H9 (cell line): ENCODE results near the gene GALNT10. TPM values are rescaled to one million over a fixed set of nuclear protein-coding genes. Genes with fewer than 3 reads are reported as not detected.

Experiments used
- DNase-seq: peaks from one replicate; pipeline ENCODE4 v3.0.0-alpha.2; 2017
- H2AFZ ChIP-seq: one replicate; pipeline ENCODE4 v1.6.1; 2013; ENCODE audit warnings: mild to moderate bottlenecking, low read length, control low read depth, moderate library complexity
- H2AK5ac ChIP-seq: 2 replicates; pipeline ENCODE4 v1.6.1; 2013; ENCODE audit warnings: low read length, control low read depth, mixed read lengths; ENCODE audit not compliant: insufficient read length
- H2BK120ac ChIP-seq: one replicate; pipeline ENCODE4 v1.6.1; 2013; ENCODE audit warnings: low read depth, mild to moderate bottlenecking, low read length, control low read depth, inconsistent platforms; ENCODE audit not compliant: poor library complexity, severe bottlenecking
- H2BK12ac ChIP-seq: 2 replicates; pipeline ENCODE4 v1.6.1; 2013; ENCODE audit warnings: low read length, control low read depth, mixed read lengths, low read depth; ENCODE audit not compliant: insufficient read length
- H2BK15ac ChIP-seq: 2 replicates; pipeline ENCODE4 v1.6.1; 2013; ENCODE audit warnings: low read depth, low read length, control low read depth
- H2BK20ac ChIP-seq: one replicate; pipeline ENCODE4 v1.6.1; 2013; ENCODE audit warnings: low read depth, mild to moderate bottlenecking, low read length, control low read depth, inconsistent platforms; ENCODE audit not compliant: poor library complexity, severe bottlenecking
- H2BK5ac ChIP-seq: 2 replicates; pipeline ENCODE4 v1.6.1; 2013; ENCODE audit warnings: low read length, control low read depth, mixed read lengths; ENCODE audit not compliant: insufficient read length
- H3K14ac ChIP-seq: 2 replicates; pipeline ENCODE4 v1.6.1; 2013; ENCODE audit warnings: low read length, control low read depth; ENCODE audit not compliant: insufficient read depth
- H3K18ac ChIP-seq: 2 replicates; pipeline ENCODE4 v1.6.1; 2013; ENCODE audit warnings: low read depth, mild to moderate bottlenecking, mixed read lengths, low read length, control low read depth; ENCODE audit not compliant: insufficient read length
- H3K23ac ChIP-seq: 2 replicates; pipeline ENCODE4 v1.6.1; 2013; ENCODE audit warnings: low read length, control low read depth, mixed read lengths, low read depth; ENCODE audit not compliant: insufficient read length
- H3K23me2 ChIP-seq: 2 replicates; pipeline ENCODE4 v1.6.1; 2013; ENCODE audit warnings: low read depth, mild to moderate bottlenecking, mixed read lengths, low read length, control low read depth; ENCODE audit not compliant: insufficient read length, poor library complexity, severe bottlenecking
- H3K27ac ChIP-seq: 2 replicates; pipeline ENCODE4 v1.5.1; 2013; ENCODE audit warnings: low read length, control low read depth, mixed read lengths, low read depth; ENCODE audit not compliant: insufficient read length
- H3K27me3 ChIP-seq: 2 replicates; pipeline ENCODE4 v1.6.1; 2013; ENCODE audit warnings: low read length, control low read depth, inconsistent platforms; ENCODE audit not compliant: insufficient read depth
- H3K4ac ChIP-seq: 2 replicates; pipeline ENCODE4 v1.6.1; 2013; ENCODE audit warnings: low read depth, mild to moderate bottlenecking, control low read depth, inconsistent platforms, low read length, moderate library complexity
- H3K4me1 ChIP-seq: 2 replicates; pipeline ENCODE4 v1.6.1; 2013; ENCODE audit warnings: low read length, control low read depth, inconsistent platforms; ENCODE audit not compliant: insufficient read depth
- H3K4me2 ChIP-seq: 2 replicates; pipeline ENCODE4 v1.6.1; 2013; ENCODE audit warnings: low read length, control low read depth, mixed read lengths; ENCODE audit not compliant: insufficient read length, insufficient read depth
- H3K56ac ChIP-seq: 2 replicates; pipeline ENCODE4 v1.6.1; 2013; ENCODE audit warnings: low read depth, mild to moderate bottlenecking, mixed read lengths, low read length, control low read depth; ENCODE audit not compliant: insufficient read length
- H3K79me1 ChIP-seq: 2 replicates; pipeline ENCODE4 v1.6.1; 2013; ENCODE audit warnings: low read depth, mild to moderate bottlenecking, moderate library complexity, low read length, control low read depth, inconsistent platforms; ENCODE audit not compliant: insufficient read depth, poor library complexity, severe bottlenecking
- H3K79me2 ChIP-seq: 2 replicates; pipeline ENCODE4 v1.6.1; 2013; ENCODE audit warnings: low read length, control low read depth, inconsistent platforms; ENCODE audit not compliant: insufficient read depth
- H3K9ac ChIP-seq: 2 replicates; pipeline ENCODE4 v1.6.1; 2013; ENCODE audit warnings: low read length, control low read depth, mixed read lengths; ENCODE audit not compliant: insufficient read length; ENCODE audit errors: extremely low read depth
- H3K9me3 ChIP-seq: one replicate; pipeline ENCODE4 v1.6.1; 2013; ENCODE audit warnings: low read depth, low read length, inconsistent platforms; ENCODE audit not compliant: control insufficient read depth
- H3T11ph ChIP-seq: one replicate; pipeline ENCODE4 v1.6.1; 2013; ENCODE audit warnings: mild to moderate bottlenecking, low read length, control low read depth, inconsistent platforms
- H4K20me1 ChIP-seq: one replicate; pipeline ENCODE4 v1.6.1; 2013; ENCODE audit not compliant: control insufficient read depth, insufficient read length, insufficient read depth
- H4K5ac ChIP-seq: 2 replicates; pipeline ENCODE4 v1.6.1; 2013; ENCODE audit warnings: low read depth, mild to moderate bottlenecking, mixed read lengths, low read length, control low read depth; ENCODE audit not compliant: insufficient read length
- H4K8ac ChIP-seq: replicated peaks from 2 replicates; pipeline ENCODE4 v1.6.1; 2013; ENCODE audit warnings: low read length, control low read depth, mixed read lengths, low read depth; ENCODE audit not compliant: insufficient read length
- H4K91ac ChIP-seq: 2 replicates; pipeline ENCODE4 v1.6.1; 2013; ENCODE audit warnings: low read depth, mild to moderate bottlenecking, moderate library complexity, mixed read lengths, low read length, control low read depth; ENCODE audit not compliant: insufficient read length
- H3K27ac Mint-ChIP-seq, 3 experiments: 2 replicates in 2 of 3; 3 replicates in 1 of 3; pipeline ENCODE4 v1.8.0; 2020 to 2021; ENCODE audit warnings: mixed read lengths in 3 of 3, mild to moderate bottlenecking in 1 of 3, moderate library complexity in 1 of 3
- H3K27me3 Mint-ChIP-seq: 2 replicates; pipeline ENCODE4 v1.8.0; 2021; ENCODE audit warnings: low read depth, mild to moderate bottlenecking, moderate library complexity, mixed read lengths
- H3K36me3 Mint-ChIP-seq, 3 experiments: 2 replicates in 2 of 3; 3 replicates in 1 of 3; pipeline ENCODE4 v1.8.0; 2020 to 2021; ENCODE audit warnings: low read depth in 3 of 3, mixed read lengths in 3 of 3; ENCODE audit not compliant: insufficient read depth in 1 of 3
- H3K4me1 Mint-ChIP-seq, 2 experiments: 2 replicates each; pipeline ENCODE4 v1.8.0; 2020; ENCODE audit warnings: mixed read lengths in 2 of 2
- H3K4me3 Mint-ChIP-seq, 2 experiments: 2 replicates in 1 of 2; 3 replicates in 1 of 2; pipeline ENCODE4 v1.8.0; 2020 to 2021; ENCODE audit warnings: mild to moderate bottlenecking in 2 of 2, mixed read lengths in 2 of 2, moderate library complexity in 1 of 2
- H3K9me3 Mint-ChIP-seq, 2 experiments: 2 replicates in 1 of 2; 3 replicates in 1 of 2; pipeline ENCODE4 v1.8.0; 2020; ENCODE audit warnings: mild to moderate bottlenecking in 2 of 2, mixed read lengths in 2 of 2, moderate library complexity in 1 of 2
- CTCF ChIP-seq: fragments of 200-600 bp; sonication (generic); conservative IDR thresholded peaks from 3 replicates; pipeline ENCODE4 v1.8.0; 2021; ENCODE audit warnings: antibody characterized with exemption, mild to moderate bottlenecking
- WGBS: extraction: QIAGEN DNeasy Blood & Tissue Kit; methylation state at CpG from one replicate; pipeline ENCODE4 v1.1.7; 2013; ENCODE audit warnings: missing lambda C conversion rate, low lambda C conversion rate, mixed read lengths; ENCODE audit not compliant: insufficient read length; ENCODE audit errors: extremely low coverage; 5-methylcytosine and 5-hydroxymethylcytosine counted together
- total RNA-seq: library from RNA; stranded (reverse); gene quantifications from 2 replicates; pipeline ENCODE4 v1.2.1, GENCODE V29; 2021

Gene GALNT10
- total RNA-seq, 1 experiment from 2014 or later: 15.4 TPM

- Mint-ChIP-seq H3K9me3 (no peaks in the 10 kb centered on the region), H3K27ac (peak overlapping the region in 1 of 3 experiments; percentile 8; a peak in 2 of 7 replicates), H3K27me3 (no peaks in the 10 kb centered on the region), H3K4me1 (peaks cover 19 to 30% of the 10 kb centered on the region in 2 experiments), H3K4me3 (no peak overlapping the region), H3K36me3 (no peaks in the 10 kb centered on the region)
- no peak overlapping the region for H3K23ac ChIP-seq
- H3K9ac ChIP-seq: no peak overlapping the region
- no peak overlapping the region for H3K18ac ChIP-seq
- no peak overlapping the region for H3T11ph ChIP-seq
- H3K4ac ChIP-seq: no peak overlapping the region
- no peak overlapping the region for H4K5ac ChIP-seq
- no peak for TF ChIP-seq CTCF
- H2BK120ac ChIP-seq: no peak overlapping the region
- H3K23me2 ChIP-seq: no peaks in the 10 kb centered on the region
- no peaks in the 10 kb centered on the region for H3K9me3 ChIP-seq
- peaks cover 8% of the 10 kb centered on the region; the same call in 1 of the 2 replicates for H3K4me1 ChIP-seq
- no peak overlapping the region for H2AK5ac ChIP-seq
- no peaks in the 10 kb centered on the region for H4K20me1 ChIP-seq
- no peak overlapping the region for H3K4me2 ChIP-seq
- no peak overlapping the region for H2AFZ ChIP-seq
- H3K79me1 ChIP-seq: no peaks in the 10 kb centered on the region
- no peak overlapping the region for H4K91ac ChIP-seq
- no peak overlapping the region for H2BK15ac ChIP-seq
- H2BK12ac ChIP-seq: no peak overlapping the region
- H3K27ac ChIP-seq: no peak overlapping the region
- no peak overlapping the region for H2BK20ac ChIP-seq
- H3K56ac ChIP-seq: no peak overlapping the region
- no peak overlapping the region for H3K14ac ChIP-seq
- WGBS: no CpG with 5 or more reads among the region's 4 CpGs
- H3K79me2 ChIP-seq: no peaks in the 10 kb centered on the region
- H2BK5ac ChIP-seq: no peak overlapping the region
- DNase-seq: no peak
- H4K8ac ChIP-seq: no peak overlapping the region
- no peaks in the 10 kb centered on the region for H3K27me3 ChIP-seq
Observed at GRCh38 chr5:154373326-154373725, 182.8 kb downstream of the GALNT10 start.
